ENCODE measurements around the gene CDC40.

Gene CDC40

DNA sequence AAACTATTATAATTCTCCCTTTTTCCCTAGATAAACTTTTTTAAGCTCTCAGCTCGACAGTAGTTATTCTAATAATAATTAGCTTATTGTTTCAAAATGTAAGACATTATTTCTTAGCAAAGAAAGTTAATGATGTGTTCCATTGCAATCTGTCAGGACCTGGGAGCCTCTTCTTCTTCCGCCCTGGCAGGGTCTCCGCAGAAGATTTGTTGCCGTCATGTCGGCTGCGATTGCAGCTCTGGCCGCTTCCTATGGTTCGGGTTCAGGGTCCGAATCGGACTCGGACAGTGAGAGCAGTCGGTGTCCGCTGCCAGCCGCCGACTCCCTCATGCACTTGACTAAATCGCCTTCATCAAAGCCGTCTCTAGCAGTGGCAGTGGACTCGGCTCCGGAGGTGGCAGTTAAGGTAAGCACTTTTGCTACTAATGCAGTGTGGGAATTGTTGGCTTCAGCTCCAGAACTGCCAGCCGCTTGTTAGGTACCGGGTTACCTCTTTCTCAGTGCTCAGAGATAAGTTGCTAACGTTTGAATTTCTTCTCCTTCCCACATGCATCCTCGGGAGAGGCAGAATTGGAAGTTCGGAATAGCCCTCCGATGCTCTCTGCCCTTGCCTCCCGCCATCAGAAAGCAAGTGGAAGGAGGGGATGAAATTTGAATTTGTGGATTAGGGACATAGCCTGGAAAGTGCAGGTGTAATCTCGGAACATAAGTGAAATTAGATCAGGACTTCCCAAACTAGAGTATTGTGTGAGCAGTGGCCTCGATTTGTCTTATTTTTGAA, at the start of gene CDC40:
Gene CDC40, plus strand, starts transcription at position 200 of the 781 bp plus-strand sequence. Its CDS starts 18 bp downstream, at position 218.
- FAIRE-seq = no peak

DNA sequence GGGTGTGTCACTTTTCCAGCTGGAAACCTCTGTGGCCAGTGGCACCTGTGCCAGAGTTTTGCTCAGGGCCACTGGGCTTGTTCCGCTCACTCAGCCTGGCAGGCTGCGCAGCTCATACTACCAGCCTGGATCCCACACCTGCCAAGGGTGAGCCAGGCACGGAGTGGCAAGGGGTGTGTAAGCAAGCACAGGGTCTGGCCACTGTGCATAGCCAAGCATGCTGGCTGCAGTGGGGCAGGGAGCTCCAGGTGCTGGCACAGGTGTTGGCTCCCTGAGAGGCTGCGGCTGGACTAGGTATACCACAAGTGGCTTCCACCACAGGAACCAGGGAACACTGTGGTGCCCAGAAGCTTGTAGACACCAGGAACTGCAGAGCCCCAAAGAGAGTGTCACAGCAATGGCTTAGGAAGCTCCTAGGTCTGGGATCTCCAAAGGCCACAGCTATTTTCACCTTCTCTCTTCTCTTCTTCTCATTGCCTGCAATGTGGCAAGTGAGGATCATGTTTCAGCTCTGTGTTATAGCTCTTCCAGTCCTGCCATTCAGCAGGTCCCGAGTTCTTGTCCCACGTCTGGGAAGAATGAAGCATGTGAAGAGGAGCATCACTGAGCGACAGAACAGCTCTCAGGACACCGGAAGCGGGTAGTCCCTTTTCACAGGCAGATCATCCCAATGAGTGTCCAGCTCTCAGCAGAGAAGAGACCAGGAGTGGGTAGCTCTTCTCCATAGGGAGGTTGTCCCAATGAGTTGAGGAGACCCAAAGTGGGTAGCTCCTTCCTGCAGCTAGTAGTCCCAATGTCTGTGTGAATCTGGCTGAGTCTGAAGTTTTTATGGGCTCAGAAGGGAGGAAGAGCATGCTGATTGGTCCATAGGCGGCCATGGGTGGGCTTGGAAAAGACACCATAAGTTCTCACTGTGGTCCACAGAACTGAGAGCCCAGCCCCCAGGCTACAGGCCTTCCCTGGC, 42.0 kb upstream of the CDC40 start:
- FAIRE-seq = no peak

GRCh38 chr6:110139052-110139451, 41.2 kb upstream of the CDC40 start:
- FAIRE-seq = no peak

DNA sequence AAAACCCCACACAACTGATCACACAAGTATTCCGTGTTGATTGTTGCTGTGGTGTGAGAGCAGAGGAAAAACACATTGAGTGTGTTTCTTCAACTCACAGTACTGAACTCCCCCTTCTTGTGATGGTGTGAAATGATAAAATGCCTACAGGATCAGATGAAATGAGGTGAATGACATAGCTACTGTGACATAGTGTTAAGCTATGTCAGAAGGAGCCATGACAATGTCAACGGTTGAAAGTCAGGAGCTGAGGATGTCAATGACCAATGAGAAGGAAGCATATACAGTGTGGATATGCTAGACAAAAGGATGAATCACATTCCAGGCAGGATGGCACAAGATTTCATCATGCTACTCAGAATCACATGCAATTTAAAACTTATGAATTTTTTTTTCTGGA, 39.6 kb upstream of the CDC40 start:
- FAIRE-seq = no peak

GRCh38 chr6:110147870-110148269, 32.4 kb upstream of the CDC40 start:
- no peak for FAIRE-seq

DNA sequence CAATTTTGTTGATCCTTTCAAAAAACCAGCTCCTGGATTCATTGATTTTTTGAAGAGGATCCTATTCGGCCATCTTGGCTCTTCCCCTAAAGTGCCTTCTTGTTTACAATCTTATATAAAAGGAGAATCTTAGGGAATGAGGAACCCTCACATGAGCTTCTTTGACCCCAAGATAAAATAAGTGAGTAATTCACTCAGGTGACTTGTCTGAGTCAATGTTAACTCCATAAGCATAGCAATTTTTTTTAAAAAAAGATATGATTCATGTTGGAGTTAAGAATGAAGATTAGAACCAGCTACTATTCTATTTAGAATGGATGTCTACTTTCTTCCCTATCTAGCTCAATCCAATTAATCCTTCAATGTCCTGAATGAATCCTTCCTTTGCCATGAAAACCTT, 21.7 kb upstream of the CDC40 start:
- FAIRE-seq = no peak

DNA sequence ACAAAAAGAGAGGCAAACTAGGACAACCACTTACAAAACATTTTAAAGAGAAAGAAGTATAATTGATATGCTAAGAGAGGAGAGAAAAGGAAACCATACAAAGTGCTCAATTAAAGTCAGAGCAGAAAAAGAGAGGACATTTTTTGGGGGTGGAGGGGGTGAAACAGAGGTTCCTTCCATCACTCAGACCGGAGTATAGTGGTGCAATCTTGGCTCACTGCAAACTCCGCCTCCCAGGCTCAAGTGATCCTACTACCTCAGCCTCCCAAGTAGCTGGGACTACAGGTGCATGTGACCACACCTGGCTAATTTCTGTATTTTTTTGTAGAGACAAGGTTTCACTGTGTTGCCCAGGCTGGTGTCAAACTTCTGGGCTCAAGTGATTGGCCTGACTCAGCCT, 10.1 kb upstream of the CDC40 start:
- no peak for FAIRE-seq

GRCh38 chr6:110173506-110174132, 6.6 kb upstream of the CDC40 start:
- FAIRE-seq = no peak

GRCh38 chr6:110178626-110179405, 1.4 kb upstream of the CDC40 start:
- FAIRE-seq = peak; percentile 78

GRCh38 chr6:110179406-110180227, 610 bp upstream of the CDC40 start, which contains the start of gene WASF1:
Gene WASF1, minus strand, starts transcription at chr6:110179670. Its CDS starts 52,069 bp downstream, at chr6:110127601.
- peak; percentile 99 for FAIRE-seq

DNA sequence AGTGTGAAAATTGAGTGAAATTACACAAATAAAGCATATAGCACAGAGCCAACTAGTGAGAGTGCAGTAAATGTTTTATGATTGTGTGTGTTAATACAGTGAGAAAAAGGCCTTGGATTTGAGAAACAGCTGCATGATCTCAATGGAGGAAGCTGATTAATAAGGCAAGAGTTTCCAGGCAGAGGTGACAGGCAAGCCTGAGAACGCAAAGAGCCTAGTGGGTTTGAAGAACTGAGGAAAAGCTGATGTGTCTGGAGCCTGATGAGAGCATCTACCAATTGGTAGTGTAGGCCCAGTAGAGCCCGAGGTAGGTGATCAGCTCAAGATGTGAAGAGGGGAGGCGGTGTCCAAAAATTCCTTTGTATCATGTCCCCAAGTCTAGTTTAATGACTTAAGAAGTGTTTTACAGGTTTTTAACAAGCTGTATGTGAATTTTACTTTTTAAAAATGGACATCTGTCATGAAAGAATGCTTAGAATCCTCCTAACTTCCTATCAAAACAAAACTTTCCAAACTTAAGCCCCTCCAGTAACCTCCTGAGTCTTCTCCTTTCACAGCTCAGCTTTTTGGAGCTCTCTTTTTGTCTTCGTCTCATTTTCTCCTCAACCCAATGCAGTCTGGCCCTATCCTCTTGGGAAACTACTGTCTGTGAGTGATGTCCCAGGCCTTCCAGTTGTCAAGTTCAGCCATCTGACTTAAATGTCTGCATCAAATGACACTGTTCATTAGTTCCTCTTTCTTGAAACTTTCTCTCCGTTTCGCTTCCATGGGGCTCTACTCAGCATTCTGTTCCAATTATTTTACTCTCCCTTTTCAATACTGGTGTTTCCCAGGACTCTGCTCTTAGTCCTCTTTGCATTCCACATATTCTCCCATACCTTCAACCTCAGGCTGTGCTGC, 1.2 kb downstream of the CDC40 start:
- FAIRE-seq = no peak

DNA sequence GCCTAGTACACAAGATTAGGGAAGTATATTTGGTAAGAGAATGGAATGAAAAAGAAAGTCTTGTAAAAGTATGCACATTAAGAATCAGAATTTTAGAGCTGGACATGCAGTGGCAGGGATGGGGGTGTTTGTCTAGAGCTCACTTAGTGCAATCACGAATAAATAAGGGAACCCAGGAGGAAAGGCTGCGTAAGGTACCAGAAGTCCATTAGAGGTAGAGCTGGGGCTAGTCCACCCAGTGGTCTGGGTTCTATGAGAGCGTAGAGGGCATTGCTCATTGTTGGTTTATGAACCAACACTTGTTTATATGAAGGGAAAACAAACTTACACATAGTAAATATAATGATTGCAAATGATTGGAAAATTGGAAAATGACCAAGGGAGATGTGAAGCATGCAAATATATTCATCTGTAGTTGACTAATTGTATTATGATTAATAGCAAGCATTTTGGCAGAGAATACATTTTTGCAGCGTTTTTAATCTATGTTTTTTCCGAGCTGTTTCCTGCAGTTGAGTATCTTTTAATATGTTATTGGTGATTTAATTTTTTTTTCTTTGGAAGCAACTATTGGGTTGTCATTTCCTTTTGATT, 3.2 kb downstream of the CDC40 start:
- no peak for FAIRE-seq

DNA sequence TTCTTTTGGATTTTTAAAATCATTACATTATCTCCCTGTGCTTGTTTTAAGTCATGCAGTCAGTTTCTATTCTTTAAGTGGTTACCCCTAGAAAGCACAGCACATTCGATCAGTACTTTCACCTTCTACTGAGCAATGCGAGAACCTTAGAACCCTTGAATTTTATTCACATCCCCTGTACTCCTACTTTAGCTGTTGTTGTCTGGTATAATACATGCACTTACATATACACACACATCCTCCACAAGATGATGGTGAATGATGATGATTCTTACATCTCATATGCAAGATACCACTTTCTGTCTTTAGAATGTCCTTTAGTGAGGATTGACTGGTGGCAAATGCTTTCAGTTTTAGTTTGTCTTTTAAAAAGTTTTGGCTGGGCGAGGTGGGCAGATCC, 5.7 kb downstream of the CDC40 start:
- FAIRE-seq = no peak

DNA sequence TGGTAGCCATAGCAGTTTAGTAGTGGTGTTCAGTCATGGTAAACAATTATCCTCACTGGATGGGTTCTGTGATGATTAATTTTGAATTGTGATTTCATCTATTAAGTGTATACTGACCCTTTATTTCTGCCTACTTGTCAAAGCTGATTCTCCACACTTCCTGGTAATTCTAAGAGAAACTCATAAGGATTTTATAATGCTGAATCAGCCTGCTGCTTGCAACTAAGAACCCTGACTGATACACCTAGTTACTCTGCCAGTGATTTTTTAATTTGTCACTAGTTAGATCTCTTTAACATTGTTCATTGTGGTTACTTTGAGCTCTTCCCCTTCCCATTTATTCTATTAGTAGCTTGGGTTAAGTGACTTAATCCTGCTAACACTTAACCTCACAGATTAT, 8.6 kb downstream of the CDC40 start:
- FAIRE-seq = no peak

DNA sequence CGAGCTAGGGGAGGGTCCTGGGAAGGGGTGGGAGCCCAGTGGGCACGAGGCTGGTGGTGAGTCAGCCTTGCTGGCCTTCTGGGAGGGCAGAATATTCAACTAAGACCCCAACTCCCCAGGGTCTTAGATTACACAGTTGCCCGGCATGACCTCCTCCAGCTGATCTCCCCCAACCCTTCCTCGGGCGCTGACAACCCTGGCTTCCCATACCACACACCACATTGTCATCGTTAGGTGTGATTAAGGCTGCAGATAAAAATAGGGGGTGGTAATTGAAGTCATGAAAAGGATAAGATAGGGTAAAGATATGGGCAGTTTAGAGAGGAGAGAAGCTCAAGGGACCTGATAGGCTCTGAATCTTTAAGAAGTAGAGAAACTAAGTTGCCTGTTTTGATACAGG, 10.5 kb downstream of the CDC40 start:
- no peak for FAIRE-seq

GRCh38 chr6:110191477-110191876, 11.2 kb downstream of the CDC40 start:
- no peak for FAIRE-seq

DNA sequence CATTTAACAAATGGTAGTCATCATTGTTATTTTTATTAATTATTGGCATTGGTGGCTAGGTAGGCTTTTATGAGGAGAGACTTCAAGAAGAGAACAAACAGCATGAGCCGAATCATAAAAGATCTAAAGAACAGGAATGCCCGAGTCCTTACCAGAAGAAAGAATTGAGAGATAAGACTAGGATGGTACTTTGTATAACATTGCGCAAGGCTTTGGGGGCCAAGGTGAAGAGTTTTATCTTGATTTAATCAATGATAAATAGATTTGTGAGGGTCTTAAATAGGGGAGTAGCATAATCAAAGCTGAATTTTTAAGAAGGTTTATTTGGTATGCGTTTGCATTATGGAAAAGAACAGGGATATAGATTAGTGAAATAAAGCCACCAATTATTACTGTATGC, 15.4 kb downstream of the CDC40 start:
- FAIRE-seq = no peak

GRCh38 chr6:110196874-110197273, 16.6 kb downstream of the CDC40 start:
- FAIRE-seq = no peak

- peak; percentile 53 for FAIRE-seq
Measured at GRCh38 chr6:110198561-110198960, 18.3 kb downstream of the CDC40 start.

Data from G401.6 (cell line).